Measurements from ENCODE around the gene PLPPR3.

DNA sequence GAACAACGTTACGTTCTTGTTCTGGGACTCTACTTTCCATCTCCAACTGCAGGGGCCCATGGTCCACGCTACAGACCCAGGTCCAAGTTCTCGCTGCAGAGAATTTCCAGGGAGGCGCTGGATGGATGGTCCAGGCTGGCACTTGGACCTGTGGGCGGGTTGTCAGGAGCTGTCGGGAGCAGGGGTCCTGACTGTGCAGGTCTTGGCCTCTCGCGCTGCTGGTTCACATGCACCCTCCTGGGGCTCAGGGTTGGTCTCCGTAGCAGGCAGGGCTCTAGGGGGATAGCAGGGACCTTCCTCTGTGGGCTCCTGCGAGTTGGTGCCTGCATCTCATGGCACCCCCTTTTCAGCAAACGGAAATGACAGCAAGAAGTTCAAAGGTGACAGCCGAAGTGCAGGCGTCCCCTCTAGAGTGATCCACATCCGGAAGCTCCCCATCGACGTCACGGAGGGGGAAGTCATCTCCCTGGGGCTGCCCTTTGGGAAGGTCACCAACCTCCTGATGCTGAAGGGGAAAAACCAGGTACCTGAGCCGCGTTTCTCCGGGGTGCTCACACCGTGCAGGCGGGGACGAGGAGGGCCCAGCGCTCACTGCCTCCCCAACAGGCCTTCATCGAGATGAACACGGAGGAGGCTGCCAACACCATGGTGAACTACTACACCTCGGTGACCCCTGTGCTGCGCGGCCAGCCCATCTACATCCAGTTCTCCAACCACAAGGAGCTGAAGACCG lies 17.9 kb downstream of the PLPPR3 start:
- TF ChIP-seq, protein P1, sequence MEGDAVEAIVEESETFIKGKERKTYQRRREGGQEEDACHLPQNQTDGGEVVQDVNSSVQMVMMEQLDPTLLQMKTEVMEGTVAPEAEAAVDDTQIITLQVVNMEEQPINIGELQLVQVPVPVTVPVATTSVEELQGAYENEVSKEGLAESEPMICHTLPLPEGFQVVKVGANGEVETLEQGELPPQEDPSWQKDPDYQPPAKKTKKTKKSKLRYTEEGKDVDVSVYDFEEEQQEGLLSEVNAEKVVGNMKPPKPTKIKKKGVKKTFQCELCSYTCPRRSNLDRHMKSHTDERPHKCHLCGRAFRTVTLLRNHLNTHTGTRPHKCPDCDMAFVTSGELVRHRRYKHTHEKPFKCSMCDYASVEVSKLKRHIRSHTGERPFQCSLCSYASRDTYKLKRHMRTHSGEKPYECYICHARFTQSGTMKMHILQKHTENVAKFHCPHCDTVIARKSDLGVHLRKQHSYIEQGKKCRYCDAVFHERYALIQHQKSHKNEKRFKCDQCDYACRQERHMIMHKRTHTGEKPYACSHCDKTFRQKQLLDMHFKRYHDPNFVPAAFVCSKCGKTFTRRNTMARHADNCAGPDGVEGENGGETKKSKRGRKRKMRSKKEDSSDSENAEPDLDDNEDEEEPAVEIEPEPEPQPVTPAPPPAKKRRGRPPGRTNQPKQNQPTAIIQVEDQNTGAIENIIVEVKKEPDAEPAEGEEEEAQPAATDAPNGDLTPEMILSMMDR (IDR thresholded peaks at IDR 0.05) = no peak
- no peak for TF ChIP-seq POLR2A (IDR thresholded peaks at IDR 0.05)

Measured in esophagus squamous epithelium (tissue), 4 donors.